Mesothelial cell of epicardium (in vitro differentiated cells): ENCODE measurements around the gene ROBO1. TPM values are rescaled to one million over a fixed set of nuclear protein-coding genes. Genes with fewer than 3 reads are reported as not detected.
A peak's percentile ranks its signal among the peaks of the same experiment; 100 is the strongest.

Experiments used
- DNase-seq, 2 experiments: peaks; one replicate each; pipeline ENCODE4 v3.0.0; 2021; ENCODE audit warnings: low spot score in 2 of 2; ENCODE audit not compliant: unreplicated experiment in 2 of 2
- H3K27ac Mint-ChIP-seq: 2 replicates; pipeline ENCODE4 v1.8.0; 2021; ENCODE audit warnings: mixed read lengths
- H3K27me3 Mint-ChIP-seq: 2 replicates; pipeline ENCODE4 v1.8.0; 2021; ENCODE audit warnings: low read depth, mixed read lengths
- H3K36me3 Mint-ChIP-seq: 2 replicates; pipeline ENCODE4 v1.8.0; 2021; ENCODE audit warnings: mixed read lengths
- H3K4me1 Mint-ChIP-seq: 2 replicates; pipeline ENCODE4 v1.8.0; 2021; ENCODE audit warnings: mixed read lengths
- H3K4me3 Mint-ChIP-seq: 2 replicates; pipeline ENCODE4 v1.8.0; 2021; ENCODE audit warnings: mild to moderate bottlenecking, moderate library complexity, mixed read lengths
- H3K9me3 Mint-ChIP-seq: 2 replicates; pipeline ENCODE4 v1.8.0; 2021; ENCODE audit warnings: mixed read lengths
- CTCF ChIP-seq: fragments of 200-600 bp; sonication (generic); IDR thresholded peaks from one replicate; pipeline ENCODE4 v1.5.0; 2021; ENCODE audit warnings: antibody characterized with exemption; ENCODE audit not compliant: unreplicated experiment
- total RNA-seq: library from RNA; stranded (reverse); gene quantifications from 3 replicates; pipeline ENCODE4 v1.2.1, GENCODE V29; 2021

The ROBO1 gene
- total RNA-seq, 1 donor from 2014 or later, result 143 TPM

- peaks cover 11% of the 10 kb centered on the region for H3K4me1 Mint-ChIP-seq
- H3K36me3 Mint-ChIP-seq, result peaks cover 26% of the 10 kb centered on the region
- H3K27ac Mint-ChIP-seq, result no peak overlapping the region
These were observed 1101.4 kb downstream of the ROBO1 start for GRCh38 chr3:78666470-78666800.

GRCh38 chr3:78665776-78666469, 1101.9 kb downstream of the ROBO1 start:
- TF ChIP-seq CTCF, result no peak
- H3K27ac Mint-ChIP-seq, result no peak overlapping the region
- H3K27me3 Mint-ChIP-seq, result no peaks in the 10 kb centered on the region
- no peaks in the 10 kb centered on the region for H3K9me3 Mint-ChIP-seq
- no peak overlapping the region for H3K4me3 Mint-ChIP-seq
- H3K36me3 Mint-ChIP-seq, result peaks cover 26% of the 10 kb centered on the region
- no peak for DNase-seq
- H3K4me1 Mint-ChIP-seq, result peaks cover 11% of the 10 kb centered on the region

More at GRCh38 chr3:78666470-78666800, 1101.4 kb downstream of the ROBO1 start:
- TF ChIP-seq CTCF, result no peak
- Mint-ChIP-seq H3K27me3 (no peaks in the 10 kb centered on the region), H3K4me3 (no peak overlapping the region), H3K9me3 (no peaks in the 10 kb centered on the region)
- DNase-seq, result no peak

GRCh38 chr3:78665101-78665500, 1102.7 kb downstream of the ROBO1 start:
- peaks cover 29% of the 10 kb centered on the region for H3K36me3 Mint-ChIP-seq
- H3K4me3 Mint-ChIP-seq, result no peak overlapping the region
- H3K4me1 Mint-ChIP-seq, result peaks cover 8% of the 10 kb centered on the region
- no peaks in the 10 kb centered on the region for H3K9me3 Mint-ChIP-seq
- H3K27ac Mint-ChIP-seq, result no peak overlapping the region
- no peaks in the 10 kb centered on the region for H3K27me3 Mint-ChIP-seq
- DNase-seq, result no peak
- TF ChIP-seq CTCF, result no peak

- H3K36me3 Mint-ChIP-seq, result peaks cover 29% of the 10 kb centered on the region
- no peaks in the 10 kb centered on the region for H3K27me3 Mint-ChIP-seq
- DNase-seq, result no peak
- no peak for TF ChIP-seq CTCF
- H3K27ac Mint-ChIP-seq, result no peak overlapping the region
- peaks cover 2% of the 10 kb centered on the region for H3K4me1 Mint-ChIP-seq
- H3K9me3 Mint-ChIP-seq, result no peaks in the 10 kb centered on the region
- H3K4me3 Mint-ChIP-seq, result no peak overlapping the region
These were observed 1106.8 kb downstream of the ROBO1 start for GRCh38 chr3:78660957-78661356.

- peak; percentile 93 for TF ChIP-seq CTCF
- Mint-ChIP-seq H3K4me1 (no peaks in the 10 kb centered on the region), H3K27ac (no peak overlapping the region), H3K36me3 (peaks cover 31% of the 10 kb centered on the region), H3K27me3 (no peaks in the 10 kb centered on the region), H3K4me3 (no peak overlapping the region), H3K9me3 (no peaks in the 10 kb centered on the region)
- DNase-seq, result no peak
These were observed 1108.3 kb downstream of the ROBO1 start for GRCh38 chr3:78659386-78659987.
